Measurements from ENCODE around the gene VAV2. TPM values are rescaled to one million over a fixed set of nuclear protein-coding genes. Genes with fewer than 3 reads are reported as not detected.

VAV2 gene
- total RNA-seq, 1 experiment from 2014 or later = 9.7 TPM

DNA sequence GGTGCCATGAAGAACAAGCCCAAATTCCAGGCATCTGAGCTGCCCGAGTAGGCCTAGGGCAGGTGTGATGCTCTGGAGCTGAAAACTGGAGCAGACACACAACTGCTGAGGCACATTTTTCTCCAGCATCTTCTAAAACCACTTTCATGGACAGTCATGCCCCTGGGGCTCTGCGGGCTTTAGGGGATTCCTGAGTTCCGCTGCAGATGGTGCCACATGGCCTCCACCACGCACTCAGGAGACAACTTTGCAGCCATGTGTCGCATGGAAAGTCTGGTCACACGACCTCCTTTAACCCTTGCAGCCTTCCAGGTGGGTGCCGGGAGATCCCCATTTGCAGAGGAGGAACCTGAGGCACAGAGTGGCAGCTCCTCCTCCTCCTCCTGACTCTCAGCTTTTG, 141.2 kb downstream of the VAV2 start:
- Histone ChIP-seq H3K27ac (ENCODE audit: low read length) (no peak overlapping the region), H3K27me3 (ENCODE audit: low read length) (no peaks in the 10 kb centered on the region), H3K79me2 (ENCODE audit: low read length) (no peaks in the 10 kb centered on the region), H3K4me3 (ENCODE audit: low read length) (no peak overlapping the region), H3K9me2 (replicated peaks; ENCODE audit: low read length) (no peaks in the 10 kb centered on the region), H3K36me3 (ENCODE audit: low read depth, low read length) (no peaks in the 10 kb centered on the region), H4K20me1 (ENCODE audit: low read length) (no peaks in the 10 kb centered on the region), H3K4me1 (ENCODE audit: insufficient read depth, low read length) (no peaks in the 10 kb centered on the region), H2AFZ (ENCODE audit: low read length) (no peak overlapping the region), H3K9ac (ENCODE audit: low read length) (no peak overlapping the region), H3K9me3 (ENCODE audit: low read length) (no peaks in the 10 kb centered on the region), H3F3A (ENCODE audit: low read length, unreplicated experiment) (no peaks in the 10 kb centered on the region), H3K4me2 (ENCODE audit: low read length) (no peak overlapping the region)
- TF ChIP-seq EZH2 (IDR thresholded peaks at IDR 0.05; ENCODE audit: low read length, unreplicated experiment) (no peak), EZH2phosphoT487 (IDR thresholded peaks at IDR 0.05; ENCODE audit: borderline replicate concordance, low read length) (no peak)
- TF ChIP-seq, protein P1, sequence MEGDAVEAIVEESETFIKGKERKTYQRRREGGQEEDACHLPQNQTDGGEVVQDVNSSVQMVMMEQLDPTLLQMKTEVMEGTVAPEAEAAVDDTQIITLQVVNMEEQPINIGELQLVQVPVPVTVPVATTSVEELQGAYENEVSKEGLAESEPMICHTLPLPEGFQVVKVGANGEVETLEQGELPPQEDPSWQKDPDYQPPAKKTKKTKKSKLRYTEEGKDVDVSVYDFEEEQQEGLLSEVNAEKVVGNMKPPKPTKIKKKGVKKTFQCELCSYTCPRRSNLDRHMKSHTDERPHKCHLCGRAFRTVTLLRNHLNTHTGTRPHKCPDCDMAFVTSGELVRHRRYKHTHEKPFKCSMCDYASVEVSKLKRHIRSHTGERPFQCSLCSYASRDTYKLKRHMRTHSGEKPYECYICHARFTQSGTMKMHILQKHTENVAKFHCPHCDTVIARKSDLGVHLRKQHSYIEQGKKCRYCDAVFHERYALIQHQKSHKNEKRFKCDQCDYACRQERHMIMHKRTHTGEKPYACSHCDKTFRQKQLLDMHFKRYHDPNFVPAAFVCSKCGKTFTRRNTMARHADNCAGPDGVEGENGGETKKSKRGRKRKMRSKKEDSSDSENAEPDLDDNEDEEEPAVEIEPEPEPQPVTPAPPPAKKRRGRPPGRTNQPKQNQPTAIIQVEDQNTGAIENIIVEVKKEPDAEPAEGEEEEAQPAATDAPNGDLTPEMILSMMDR (conservative IDR thresholded peaks at IDR 0.05; ENCODE audit: low read depth, low read length) = no peak
- ChIA-PET POLR2A (ENCODE audit: unreplicated experiment) (no interaction called here), CTCF (no interaction called here)
- no peak for ATAC-seq
- intact Hi-C loops (cut with micrococcal nuclease) = no loop called here
- BruUV-seq (replicated peaks) = no TSS peak
- DNase-seq = no peak

DNA sequence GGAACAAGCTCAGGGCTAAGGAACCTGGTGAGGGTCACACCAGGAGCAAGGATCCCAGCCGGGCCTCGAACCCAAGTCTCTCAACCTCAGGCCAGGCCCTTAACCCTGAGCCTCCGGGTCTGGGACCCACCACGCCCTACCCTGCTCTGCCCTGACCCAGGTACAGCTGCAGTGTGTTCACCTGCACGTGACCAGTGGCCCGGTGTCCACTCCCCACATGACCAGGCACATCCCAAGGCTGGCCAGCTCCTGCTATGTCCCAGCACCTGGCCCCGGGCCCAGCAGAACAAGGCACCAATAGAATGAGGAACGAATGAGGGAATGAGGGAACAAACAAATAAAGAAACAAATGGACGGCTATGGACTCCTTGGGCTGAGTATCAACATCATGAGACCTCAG, 142.0 kb downstream of the VAV2 start:
- DNase-seq (no peak), ATAC-seq (no peak)
- no peaks in the 10 kb centered on the region for H3F3A ChIP-seq (ENCODE audit: low read length, unreplicated experiment)
- H3K9me2 ChIP-seq (replicated peaks; ENCODE audit: low read length) = no peaks in the 10 kb centered on the region
- no peaks in the 10 kb centered on the region for H4K20me1 ChIP-seq (ENCODE audit: low read length)
- intact Hi-C loops (cut with micrococcal nuclease) = no loop called here
- ChIA-PET POLR2A (ENCODE audit: unreplicated experiment) (no interaction called here), CTCF (no interaction called here)
- no peak overlapping the region for H3K4me2 ChIP-seq (ENCODE audit: low read length)
- H3K4me1 ChIP-seq (ENCODE audit: insufficient read depth, low read length) = no peaks in the 10 kb centered on the region
- H3K9me3 ChIP-seq (ENCODE audit: low read length) = no peaks in the 10 kb centered on the region
- TF ChIP-seq, protein P1 (conservative IDR thresholded peaks at IDR 0.05; ENCODE audit: low read depth, low read length) = no peak
- TF ChIP-seq EZH2 (IDR thresholded peaks at IDR 0.05; ENCODE audit: low read length, unreplicated experiment) (no peak), EZH2phosphoT487 (IDR thresholded peaks at IDR 0.05; ENCODE audit: borderline replicate concordance, low read length) (no peak)
- no peaks in the 10 kb centered on the region for H3K79me2 ChIP-seq (ENCODE audit: low read length)
- no peak overlapping the region for H2AFZ ChIP-seq (ENCODE audit: low read length)
- H3K36me3 ChIP-seq (ENCODE audit: low read depth, low read length) = no peaks in the 10 kb centered on the region
- H3K4me3 ChIP-seq (ENCODE audit: low read length) = no peak overlapping the region
- no TSS peak for BruUV-seq (replicated peaks)
- no peak overlapping the region for H3K27ac ChIP-seq (ENCODE audit: low read length)
- H3K9ac ChIP-seq (ENCODE audit: low read length) = no peak overlapping the region
- H3K27me3 ChIP-seq (ENCODE audit: low read length) = no peaks in the 10 kb centered on the region

DNA sequence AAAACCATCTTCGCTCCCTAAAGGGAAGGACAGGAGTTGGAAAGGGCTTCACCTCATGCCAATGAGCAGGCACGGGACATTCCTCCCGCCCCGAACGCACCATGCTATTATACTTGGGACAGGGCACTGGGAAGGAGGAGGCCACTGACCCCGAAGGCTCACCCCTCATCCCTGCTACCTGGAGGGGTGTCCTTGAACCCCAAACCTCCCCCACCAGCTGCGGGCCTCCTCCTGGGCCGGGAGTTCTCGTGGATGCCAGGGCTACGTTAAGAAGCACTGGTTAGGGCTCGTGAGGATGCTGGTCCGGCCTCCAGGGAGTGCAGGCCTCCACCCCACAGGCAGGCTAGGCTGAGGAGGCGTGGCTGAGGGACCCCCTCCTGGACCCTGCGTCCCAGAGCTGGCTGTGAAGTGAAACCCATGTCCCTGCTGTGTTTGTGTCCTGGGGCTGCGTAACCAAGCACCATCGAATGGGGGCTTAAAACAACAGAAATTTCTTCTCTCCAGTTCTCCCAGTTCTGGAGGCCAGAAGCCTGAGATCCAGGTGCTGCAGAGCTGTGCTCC, 142.9 kb downstream of the VAV2 start:
- POLR2A ChIA-PET (ENCODE audit: unreplicated experiment) = no interaction called here
- no peak overlapping the region for H3K9ac ChIP-seq (ENCODE audit: low read length)
- H3K4me3 ChIP-seq (ENCODE audit: low read length) = no peak overlapping the region
- CTCF ChIA-PET = no interaction called here
- H4K20me1 ChIP-seq (ENCODE audit: low read length) = no peaks in the 10 kb centered on the region
- no peak overlapping the region for H2AFZ ChIP-seq (ENCODE audit: low read length)
- H3K4me2 ChIP-seq (ENCODE audit: low read length) = no peak overlapping the region
- TF ChIP-seq, protein P1 (conservative IDR thresholded peaks at IDR 0.05; ENCODE audit: low read depth, low read length) = no peak
- no peaks in the 10 kb centered on the region for H3F3A ChIP-seq (ENCODE audit: low read length, unreplicated experiment)
- DNase-seq (no peak), ATAC-seq (no peak)
- intact Hi-C loops (cut with micrococcal nuclease) = no loop called here
- H3K36me3 ChIP-seq (ENCODE audit: low read depth, low read length) = no peaks in the 10 kb centered on the region
- no peaks in the 10 kb centered on the region for H3K9me2 ChIP-seq (replicated peaks; ENCODE audit: low read length)
- H3K27ac ChIP-seq (ENCODE audit: low read length) = no peak overlapping the region
- no peaks in the 10 kb centered on the region for H3K27me3 ChIP-seq (ENCODE audit: low read length)
- no peaks in the 10 kb centered on the region for H3K9me3 ChIP-seq (ENCODE audit: low read length)
- no TSS peak for BruUV-seq (replicated peaks)
- H3K4me1 ChIP-seq (ENCODE audit: insufficient read depth, low read length) = no peaks in the 10 kb centered on the region
- no peaks in the 10 kb centered on the region for H3K79me2 ChIP-seq (ENCODE audit: low read length)
